Measurements from ENCODE around the gene RORB.

RORB gene

GRCh38 chr9:74696520-74696919 is 199.4 kb downstream of the RORB start:
- peaks cover 0 to 2% (median 0%) of the 10 kb centered on the region in 5 experiments for H3K27me3 ChIP-seq (replicated peaks in 2 of 5; ENCODE audit: control insufficient read depth in 4 of 5, insufficient read depth in 5 of 5, low read length in 4 of 5)
- no peak overlapping the region for H3K4me3 ChIP-seq (ENCODE audit: control insufficient read depth in 1 of 7, extremely low read depth in 1 of 7, insufficient read depth in 4 of 7, low read depth in 2 of 7, low read length in 6 of 7)
- H3K4me1 ChIP-seq (ENCODE audit: control extremely low read depth in 1 of 4, control insufficient read depth in 4 of 4, insufficient read depth in 4 of 4, low read length in 3 of 4) = no peaks in the 10 kb centered on the region
- 86% methylated on average over 1 of the region's 1 CpG for WGBS (ENCODE audit: insufficient coverage)
- no peak overlapping the region for H3K27ac ChIP-seq (ENCODE audit: insufficient read depth in 1 of 2, low read depth in 1 of 2, low read length in 2 of 2, poor library complexity in 1 of 2, severe bottlenecking in 2 of 2)
- CTCF ChIA-PET = no interaction called here
- H3K9me3 ChIP-seq (ENCODE audit: control extremely low read depth in 1 of 5, control insufficient read depth in 4 of 5, insufficient read depth in 2 of 5, low read depth in 1 of 5, low read length in 4 of 5) = no peaks in the 10 kb centered on the region
- no peak for DNase-seq
- no peaks in the 10 kb centered on the region for H3K36me3 ChIP-seq (ENCODE audit: control insufficient read depth in 4 of 4, insufficient read depth in 4 of 4, low read length in 3 of 4)
- POLR2A ChIA-PET = no interaction called here

- Histone ChIP-seq H3K36me3 (ENCODE audit: control insufficient read depth in 4 of 4, insufficient read depth in 4 of 4, low read length in 3 of 4) (no peaks in the 10 kb centered on the region), H3K27ac (ENCODE audit: insufficient read depth in 1 of 2, low read depth in 1 of 2, low read length in 2 of 2, poor library complexity in 1 of 2, severe bottlenecking in 2 of 2) (no peak overlapping the region), H3K9me3 (ENCODE audit: control extremely low read depth in 1 of 5, control insufficient read depth in 4 of 5, insufficient read depth in 2 of 5, low read depth in 1 of 5, low read length in 4 of 5) (no peaks in the 10 kb centered on the region), H3K27me3 (replicated peaks in 2 of 5; ENCODE audit: control insufficient read depth in 4 of 5, insufficient read depth in 5 of 5, low read length in 4 of 5) (peaks cover 0 to 2% (median 0%) of the 10 kb centered on the region in 5 experiments), H3K4me1 (ENCODE audit: control extremely low read depth in 1 of 4, control insufficient read depth in 4 of 4, insufficient read depth in 4 of 4, low read length in 3 of 4) (no peaks in the 10 kb centered on the region), H3K4me3 (ENCODE audit: control insufficient read depth in 1 of 7, extremely low read depth in 1 of 7, insufficient read depth in 4 of 7, low read depth in 2 of 7, low read length in 6 of 7) (no peak overlapping the region)
- CTCF ChIA-PET = interaction anchor here (1.2 kb wide), 1 partner anchor 22 kb away, joined by 3 read pairs; no protein-coding TSS in a partner anchor
- POLR2A ChIA-PET = no interaction called here
- no peak for DNase-seq
- 0% methylated on average over 1 of the region's 2 CpGs for WGBS (ENCODE audit: insufficient coverage)
Observed at GRCh38 chr9:74697535-74697934, 200.4 kb downstream of the RORB start.

GRCh38 chr9:74711341-74711740 is 214.2 kb downstream of the RORB start:
- WGBS (ENCODE audit: insufficient coverage) = 95% methylated on average over 5 of the region's 5 CpGs
- no peak for DNase-seq
- Histone ChIP-seq H3K27ac (ENCODE audit: insufficient read depth in 1 of 2, low read depth in 1 of 2, low read length in 2 of 2, poor library complexity in 1 of 2, severe bottlenecking in 2 of 2) (no peak overlapping the region), H3K27me3 (replicated peaks in 2 of 5; ENCODE audit: control insufficient read depth in 4 of 5, insufficient read depth in 5 of 5, low read length in 4 of 5) (peaks cover 0 to 2% (median 0%) of the 10 kb centered on the region in 5 experiments), H3K36me3 (ENCODE audit: control insufficient read depth in 4 of 4, insufficient read depth in 4 of 4, low read length in 3 of 4) (no peaks in the 10 kb centered on the region), H3K4me3 (ENCODE audit: control insufficient read depth in 1 of 7, extremely low read depth in 1 of 7, insufficient read depth in 4 of 7, low read depth in 2 of 7, low read length in 6 of 7) (no peak overlapping the region), H3K4me1 (ENCODE audit: control extremely low read depth in 1 of 4, control insufficient read depth in 4 of 4, insufficient read depth in 4 of 4, low read length in 3 of 4) (no peaks in the 10 kb centered on the region), H3K9me3 (ENCODE audit: control extremely low read depth in 1 of 5, control insufficient read depth in 4 of 5, insufficient read depth in 2 of 5, low read depth in 1 of 5, low read length in 4 of 5) (no peaks in the 10 kb centered on the region)
- CTCF ChIA-PET = no interaction called here
- POLR2A ChIA-PET = no interaction called here

- H3K36me3 ChIP-seq (ENCODE audit: control insufficient read depth in 4 of 4, insufficient read depth in 4 of 4, low read length in 3 of 4) = no peaks in the 10 kb centered on the region
Observed at GRCh38 chr9:74718709-74719108, 221.6 kb downstream of the RORB start.

GRCh38 chr9:74719306-74719705 is 222.2 kb downstream of the RORB start:
- Histone ChIP-seq H3K4me1 (ENCODE audit: control extremely low read depth in 1 of 4, control insufficient read depth in 4 of 4, insufficient read depth in 4 of 4, low read length in 3 of 4) (no peaks in the 10 kb centered on the region), H3K4me3 (ENCODE audit: control insufficient read depth in 1 of 7, extremely low read depth in 1 of 7, insufficient read depth in 4 of 7, low read depth in 2 of 7, low read length in 6 of 7) (no peak overlapping the region), H3K27ac (ENCODE audit: insufficient read depth in 1 of 2, low read depth in 1 of 2, low read length in 2 of 2, poor library complexity in 1 of 2, severe bottlenecking in 2 of 2) (no peak overlapping the region), H3K36me3 (ENCODE audit: control insufficient read depth in 4 of 4, insufficient read depth in 4 of 4, low read length in 3 of 4) (no peaks in the 10 kb centered on the region), H3K9me3 (ENCODE audit: control extremely low read depth in 1 of 5, control insufficient read depth in 4 of 5, insufficient read depth in 2 of 5, low read depth in 1 of 5, low read length in 4 of 5) (no peaks in the 10 kb centered on the region), H3K27me3 (replicated peaks in 2 of 5; ENCODE audit: control insufficient read depth in 4 of 5, insufficient read depth in 5 of 5, low read length in 4 of 5) (peaks cover 0 to 3% (median 0%) of the 10 kb centered on the region in 5 experiments)
- ChIA-PET CTCF (interaction anchor here (0.9 kb wide), 1 partner anchor 21 kb away, joined by 3 read pairs; no protein-coding TSS in a partner anchor), POLR2A (no interaction called here)
- DNase-seq = no peak
- WGBS (ENCODE audit: insufficient coverage) = no CpG with 5 or more reads among the region's 1 CpG

More at GRCh38 chr9:74718709-74719108, 221.6 kb downstream of the RORB start:
- no peak overlapping the region for H3K4me3 ChIP-seq (ENCODE audit: control insufficient read depth in 1 of 7, extremely low read depth in 1 of 7, insufficient read depth in 4 of 7, low read depth in 2 of 7, low read length in 6 of 7)
- no peaks in the 10 kb centered on the region for H3K4me1 ChIP-seq (ENCODE audit: control extremely low read depth in 1 of 4, control insufficient read depth in 4 of 4, insufficient read depth in 4 of 4, low read length in 3 of 4)
- H3K27ac ChIP-seq (ENCODE audit: insufficient read depth in 1 of 2, low read depth in 1 of 2, low read length in 2 of 2, poor library complexity in 1 of 2, severe bottlenecking in 2 of 2) = no peak overlapping the region
- H3K9me3 ChIP-seq (ENCODE audit: control extremely low read depth in 1 of 5, control insufficient read depth in 4 of 5, insufficient read depth in 2 of 5, low read depth in 1 of 5, low read length in 4 of 5) = no peaks in the 10 kb centered on the region
- ChIA-PET POLR2A (no interaction called here), CTCF (no interaction called here)
- no peak for DNase-seq
- WGBS (ENCODE audit: insufficient coverage) = 100% methylated on average over 1 of the region's 2 CpGs
- peaks cover 0 to 3% (median 0%) of the 10 kb centered on the region in 5 experiments for H3K27me3 ChIP-seq (replicated peaks in 2 of 5; ENCODE audit: control insufficient read depth in 4 of 5, insufficient read depth in 5 of 5, low read length in 4 of 5)

- no peaks in the 10 kb centered on the region for H3K9me3 ChIP-seq (ENCODE audit: control extremely low read depth in 1 of 5, control insufficient read depth in 4 of 5, insufficient read depth in 2 of 5, low read depth in 1 of 5, low read length in 4 of 5)
- H3K27me3 ChIP-seq (replicated peaks in 2 of 5; ENCODE audit: control insufficient read depth in 4 of 5, insufficient read depth in 5 of 5, low read length in 4 of 5) = peaks cover 0 to 3% (median 0%) of the 10 kb centered on the region in 5 experiments
- no peaks in the 10 kb centered on the region for H3K4me1 ChIP-seq (ENCODE audit: control extremely low read depth in 1 of 4, control insufficient read depth in 4 of 4, insufficient read depth in 4 of 4, low read length in 3 of 4)
- H3K36me3 ChIP-seq (ENCODE audit: control insufficient read depth in 4 of 4, insufficient read depth in 4 of 4, low read length in 3 of 4) = no peaks in the 10 kb centered on the region
- no peak overlapping the region for H3K4me3 ChIP-seq (ENCODE audit: control insufficient read depth in 1 of 7, extremely low read depth in 1 of 7, insufficient read depth in 4 of 7, low read depth in 2 of 7, low read length in 6 of 7)
- WGBS (ENCODE audit: insufficient coverage) = 81% methylated on average over 2 of the region's 5 CpGs
- no peak overlapping the region for H3K27ac ChIP-seq (ENCODE audit: insufficient read depth in 1 of 2, low read depth in 1 of 2, low read length in 2 of 2, poor library complexity in 1 of 2, severe bottlenecking in 2 of 2)
- no peak for DNase-seq
- ChIA-PET CTCF (no interaction called here), POLR2A (no interaction called here)
Observed at GRCh38 chr9:74721696-74722660, 224.8 kb downstream of the RORB start.

- Histone ChIP-seq H3K9me3 (ENCODE audit: control extremely low read depth in 1 of 5, control insufficient read depth in 4 of 5, insufficient read depth in 2 of 5, low read depth in 1 of 5, low read length in 4 of 5) (no peaks in the 10 kb centered on the region), H3K27me3 (replicated peaks in 2 of 5; ENCODE audit: control insufficient read depth in 4 of 5, insufficient read depth in 5 of 5, low read length in 4 of 5) (peaks cover 0 to 3% (median 2%) of the 10 kb centered on the region in 5 experiments), H3K4me1 (ENCODE audit: control extremely low read depth in 1 of 4, control insufficient read depth in 4 of 4, insufficient read depth in 4 of 4, low read length in 3 of 4) (no peaks in the 10 kb centered on the region), H3K36me3 (ENCODE audit: control insufficient read depth in 4 of 4, insufficient read depth in 4 of 4, low read length in 3 of 4) (no peaks in the 10 kb centered on the region), H3K27ac (ENCODE audit: insufficient read depth in 1 of 2, low read depth in 1 of 2, low read length in 2 of 2, poor library complexity in 1 of 2, severe bottlenecking in 2 of 2) (no peak overlapping the region), H3K4me3 (ENCODE audit: control insufficient read depth in 1 of 7, extremely low read depth in 1 of 7, insufficient read depth in 4 of 7, low read depth in 2 of 7, low read length in 6 of 7) (no peak overlapping the region)
- POLR2A ChIA-PET = no interaction called here
- WGBS (ENCODE audit: insufficient coverage) = 97% methylated on average over 5 of the region's 5 CpGs
- CTCF ChIA-PET = interaction anchor here (0.7 kb wide), 1 partner anchor 19 kb away, joined by 3 read pairs; no protein-coding TSS in a partner anchor
- no peak for DNase-seq
Observed at GRCh38 chr9:74724317-74724716, 227.2 kb downstream of the RORB start.
